ENCODE data around the gene SEL1L3. TPM values are rescaled to one million over a fixed set of nuclear protein-coding genes. Genes with fewer than 3 reads are reported as not detected.

Gene SEL1L3
- total RNA-seq, 2 experiments from 2014 or later = 180 to 313 TPM

- no TSS peak for BruUV-seq (replicated peaks)
- ChIA-PET CTCF (ENCODE audit: unreplicated experiment) (no interaction called here), POLR2A (interaction anchor here (0.6 to 1.0 kb wide), 3 partner anchors 10 to 115 kb away, joined by 3 to 7 read pairs (median 3); no protein-coding TSS in a partner anchor)
- Histone ChIP-seq H3K4me2 (ENCODE audit: low read length) (no peak overlapping the region), H3K4me3 (ENCODE audit: low read depth, low read length, poor library complexity, severe bottlenecking) (no peak overlapping the region), H2AFZ (ENCODE audit: low read length) (no peak overlapping the region), H3K4me1 (ENCODE audit: insufficient read depth, low read length, poor library complexity, severe bottlenecking) (no peaks in the 10 kb centered on the region), H3K36me3 (ENCODE audit: insufficient read depth, low read length) (peaks cover 98% of the 10 kb centered on the region), H3K27ac (ENCODE audit: low read depth, low read length, poor library complexity, severe bottlenecking) (no peak overlapping the region), H3K9me2 (ENCODE audit: insufficient read depth, low read length) (no peaks in the 10 kb centered on the region), H3K9me3 (ENCODE audit: low read length) (no peaks in the 10 kb centered on the region), H3K79me2 (ENCODE audit: insufficient read depth, low read depth, low read length) (peaks cover 96% of the 10 kb centered on the region), H4K20me1 (ENCODE audit: insufficient read depth, low read length) (peaks cover 39% of the 10 kb centered on the region)
- TF ChIP-seq CTCF (conservative IDR thresholded peaks at IDR 0.05; ENCODE audit: low read length) (no peak), EZH2phosphoT487 (IDR thresholded peaks at IDR 0.05; ENCODE audit: borderline replicate concordance, low read depth, low read length) (no peak)
- DNase-seq (ENCODE audit: low spot score) = no peak
- intact Hi-C loops (cut with micrococcal nuclease; ENCODE audit: unreplicated experiment) = no loop called here
These were observed 28.2 kb downstream of the SEL1L3 start for GRCh38 chr4:25834411-25835107.

- H3K27ac ChIP-seq (ENCODE audit: low read depth, low read length, poor library complexity, severe bottlenecking) = no peak overlapping the region
- H2AFZ ChIP-seq (ENCODE audit: low read length) = no peak overlapping the region
- no peaks in the 10 kb centered on the region for H3K4me1 ChIP-seq (ENCODE audit: insufficient read depth, low read length, poor library complexity, severe bottlenecking)
- H3K79me2 ChIP-seq (ENCODE audit: insufficient read depth, low read depth, low read length) = peaks cover 74% of the 10 kb centered on the region
- no peak for TF ChIP-seq EZH2phosphoT487 (IDR thresholded peaks at IDR 0.05; ENCODE audit: borderline replicate concordance, low read depth, low read length)
- TF ChIP-seq CTCF (conservative IDR thresholded peaks at IDR 0.05; ENCODE audit: low read length) = no peak
- ChIA-PET POLR2A (no interaction called here), CTCF (ENCODE audit: unreplicated experiment) (no interaction called here)
- intact Hi-C loops (cut with micrococcal nuclease; ENCODE audit: unreplicated experiment) = no loop called here
- no peak overlapping the region for H3K4me3 ChIP-seq (ENCODE audit: low read depth, low read length, poor library complexity, severe bottlenecking)
- H3K36me3 ChIP-seq (ENCODE audit: insufficient read depth, low read length) = peaks cover 97% of the 10 kb centered on the region
- no peak overlapping the region for H3K4me2 ChIP-seq (ENCODE audit: low read length)
- no TSS peak for BruUV-seq (replicated peaks)
- no peak for DNase-seq (ENCODE audit: low spot score)
- H3K9me2 ChIP-seq (ENCODE audit: insufficient read depth, low read length) = no peaks in the 10 kb centered on the region
- H4K20me1 ChIP-seq (ENCODE audit: insufficient read depth, low read length) = peaks cover 27% of the 10 kb centered on the region
- no peaks in the 10 kb centered on the region for H3K9me3 ChIP-seq (ENCODE audit: low read length)
These were observed 32.2 kb downstream of the SEL1L3 start for GRCh38 chr4:25830548-25830947.

DNA sequence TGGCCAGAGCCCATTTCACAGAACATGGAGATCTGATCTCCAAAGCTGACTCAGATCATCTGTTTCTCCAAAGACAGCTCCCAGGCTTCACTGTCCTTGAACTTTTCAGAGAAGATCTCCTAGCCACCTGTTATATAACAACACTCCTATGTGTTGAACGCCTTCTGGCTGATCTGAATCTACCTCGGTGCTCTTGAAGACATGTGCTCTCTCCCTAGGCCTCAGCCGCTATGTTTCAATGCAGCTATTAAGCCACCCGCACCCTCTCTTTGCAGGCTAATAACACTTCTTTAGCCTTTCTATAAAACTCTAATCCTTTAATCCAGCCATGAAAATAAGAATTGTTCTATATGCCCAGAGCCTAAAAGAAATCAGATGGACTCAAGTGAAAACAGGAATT is 34.9 kb downstream of the SEL1L3 start:
- CTCF ChIA-PET (ENCODE audit: unreplicated experiment) = no interaction called here
- Histone ChIP-seq H3K4me2 (ENCODE audit: low read length) (no peak overlapping the region), H3K9me3 (ENCODE audit: low read length) (no peaks in the 10 kb centered on the region), H2AFZ (ENCODE audit: low read length) (no peak overlapping the region), H3K27ac (ENCODE audit: low read depth, low read length, poor library complexity, severe bottlenecking) (no peak overlapping the region), H3K79me2 (ENCODE audit: insufficient read depth, low read depth, low read length) (peaks cover 48% of the 10 kb centered on the region; the same call in 1 of the 2 replicates), H3K4me1 (ENCODE audit: insufficient read depth, low read length, poor library complexity, severe bottlenecking) (no peaks in the 10 kb centered on the region), H3K36me3 (ENCODE audit: insufficient read depth, low read length) (peaks cover 95% of the 10 kb centered on the region), H3K4me3 (ENCODE audit: low read depth, low read length, poor library complexity, severe bottlenecking) (no peak overlapping the region), H4K20me1 (ENCODE audit: insufficient read depth, low read length) (peaks cover 6% of the 10 kb centered on the region), H3K9me2 (ENCODE audit: insufficient read depth, low read length) (no peaks in the 10 kb centered on the region)
- POLR2A ChIA-PET = interaction anchor here (0.7 to 1.6 kb wide), 4 partner anchors 9 to 449 kb away, joined by 3 to 4 read pairs (median 4); no protein-coding TSS in a partner anchor
- BruUV-seq (replicated peaks) = no TSS peak
- intact Hi-C loops (cut with micrococcal nuclease; ENCODE audit: unreplicated experiment) = no loop called here
- TF ChIP-seq CTCF (conservative IDR thresholded peaks at IDR 0.05; ENCODE audit: low read length) (no peak), EZH2phosphoT487 (IDR thresholded peaks at IDR 0.05; ENCODE audit: borderline replicate concordance, low read depth, low read length) (no peak)
- DNase-seq (ENCODE audit: low spot score) = no peak

Measured in OCI-LY7 (cell line).